Activated naive CD4-positive, alpha-beta T cell treated with Interleukin-2 at 50 U/mL for 16 hours (primary cell): ENCODE measurements around the gene BGLAP.
A peak's percentile ranks its signal among the peaks of the same experiment; 100 is the strongest.

ENCODE experiments used
- DNase-seq: peaks from one replicate; pipeline ENCODE4 v3.0.0-alpha.2; 2020

The BGLAP gene

DNA sequence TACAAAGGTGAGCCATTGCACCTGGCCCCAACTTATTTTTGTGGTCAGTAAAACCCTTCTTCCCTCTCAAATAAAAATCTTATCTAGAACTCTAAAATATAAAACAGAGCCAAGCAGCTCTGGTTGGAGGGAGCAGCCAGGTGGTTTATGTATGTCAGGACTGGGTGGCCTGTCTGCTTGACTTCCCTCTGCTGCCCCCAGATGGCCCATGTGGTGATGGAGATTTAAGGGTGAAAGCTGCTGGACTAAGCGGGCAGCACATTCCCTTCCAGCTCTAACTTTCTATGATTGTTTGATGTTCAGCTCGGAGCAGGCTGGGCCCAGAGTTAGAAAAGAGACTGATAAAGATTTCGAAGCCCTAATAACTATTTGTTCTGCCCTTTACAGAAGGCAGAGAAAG lies 17.8 kb downstream of the BGLAP start:
- no peak for DNase-seq

DNA sequence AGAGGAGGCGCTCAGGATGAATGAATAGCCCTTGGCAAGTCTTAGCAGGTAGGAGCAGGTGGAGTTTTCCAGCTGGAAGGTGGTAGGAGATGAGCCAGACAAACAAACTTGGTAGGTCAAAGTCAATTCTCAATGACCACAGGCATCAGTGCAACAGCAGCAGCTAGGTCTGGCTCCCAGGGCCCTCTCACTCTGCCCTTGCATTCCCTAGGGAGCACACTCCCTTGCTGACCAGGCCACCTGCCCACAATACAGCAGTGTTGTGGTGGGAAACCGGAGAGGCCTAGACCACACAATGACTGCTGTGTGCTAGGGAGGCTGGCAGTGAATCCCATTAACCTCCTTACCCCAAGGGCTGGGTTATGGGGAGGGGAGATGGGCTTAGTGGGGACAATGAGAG lies 18.9 kb downstream of the BGLAP start:
- no peak for DNase-seq

DNA sequence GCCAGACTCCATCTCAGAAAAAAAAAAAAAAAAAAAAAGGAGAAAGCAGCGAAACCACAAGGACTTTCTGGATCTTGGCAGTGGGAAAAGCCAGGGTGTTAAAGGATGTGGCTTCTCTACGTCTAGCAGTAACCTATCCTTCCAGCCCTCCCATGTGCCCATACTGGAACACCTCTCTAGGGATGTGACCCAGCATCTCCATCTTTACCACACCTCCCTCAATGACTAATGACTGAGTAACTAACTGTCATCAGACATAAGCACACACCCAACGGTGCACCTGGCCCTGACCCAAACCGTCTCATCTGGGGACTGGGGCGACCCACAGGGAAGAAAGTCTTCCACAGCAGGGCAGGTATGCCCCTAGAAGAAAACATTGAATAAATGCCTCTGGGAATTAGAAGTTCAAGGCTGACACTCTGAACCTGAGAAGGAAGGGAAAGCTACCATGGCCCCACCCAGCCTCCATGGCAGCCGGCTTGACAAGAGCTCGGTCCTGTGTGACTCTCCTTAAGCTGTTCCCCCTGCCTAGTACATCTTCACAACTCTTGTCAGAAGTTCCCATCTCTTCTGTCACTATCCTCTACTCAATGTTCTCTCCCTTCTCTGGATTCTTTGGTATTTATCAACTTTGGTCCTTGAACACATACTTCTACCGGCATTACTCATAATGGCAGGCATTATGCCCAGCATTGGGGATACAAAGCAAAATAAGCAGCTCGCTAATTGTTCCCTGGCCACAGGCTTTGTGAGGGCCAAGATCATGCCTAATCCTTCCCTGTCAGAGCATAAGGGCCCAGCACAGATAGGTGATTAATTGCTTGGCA lies 20.7 kb downstream of the BGLAP start:
- no peak for DNase-seq

DNA sequence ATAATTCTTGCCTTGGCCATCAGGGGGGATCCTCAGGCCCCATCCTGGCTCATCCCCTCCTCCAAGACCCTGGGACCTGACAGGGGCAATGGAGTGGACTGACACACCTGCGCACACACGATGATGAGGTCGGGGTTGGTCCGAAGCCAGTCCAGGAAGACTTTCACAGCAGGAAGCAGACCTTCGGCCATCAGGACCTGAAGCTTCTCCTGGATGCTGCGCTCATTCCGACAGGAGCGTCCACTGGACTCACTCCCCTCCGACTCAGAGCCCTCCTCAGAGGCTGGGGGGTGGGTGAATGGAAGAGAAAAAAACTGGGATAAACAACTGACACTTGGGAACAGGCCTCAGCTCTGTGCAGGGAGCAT lies 21.3 kb downstream of the BGLAP start:
- DNase-seq = no peak

DNA sequence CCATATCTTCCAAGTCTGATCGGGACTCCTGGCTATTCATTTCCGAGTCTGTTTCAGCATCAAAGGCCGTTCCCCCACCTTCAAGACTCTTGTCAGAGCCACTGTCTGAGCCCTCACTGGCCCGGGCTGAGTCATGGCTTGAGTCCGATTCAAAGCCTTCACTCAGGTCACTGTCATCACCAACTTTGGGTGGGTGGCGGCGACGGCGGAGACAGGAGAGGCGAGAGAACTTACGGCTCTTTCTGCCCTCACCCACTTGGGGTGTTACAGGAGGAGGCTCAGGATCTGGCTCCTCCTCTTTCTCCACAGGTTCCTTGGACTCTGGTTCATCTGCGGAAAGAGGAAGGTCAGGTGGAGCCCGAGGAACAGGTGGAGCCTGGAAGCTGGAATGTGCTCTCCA lies 24.1 kb downstream of the BGLAP start:
- no peak for DNase-seq

DNA sequence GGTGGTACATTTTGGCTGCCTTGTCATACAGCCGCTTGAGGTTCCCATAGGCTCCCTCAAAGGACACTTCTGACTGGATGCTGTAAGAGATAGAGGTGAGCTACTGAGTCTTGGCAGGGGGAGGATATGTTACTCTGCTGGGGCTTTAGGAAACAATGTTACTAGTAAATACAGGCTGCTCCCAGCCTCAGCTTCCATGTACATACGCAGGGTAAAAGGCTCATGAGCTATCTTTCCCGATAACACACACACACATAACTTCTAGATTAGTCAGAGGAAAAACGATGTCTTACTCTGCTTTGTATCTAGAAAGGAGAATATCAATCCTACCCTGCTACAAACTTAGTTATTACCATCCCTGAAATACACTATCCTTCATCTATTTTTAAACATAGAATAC lies 26.4 kb downstream of the BGLAP start:
- no peak for DNase-seq

DNA sequence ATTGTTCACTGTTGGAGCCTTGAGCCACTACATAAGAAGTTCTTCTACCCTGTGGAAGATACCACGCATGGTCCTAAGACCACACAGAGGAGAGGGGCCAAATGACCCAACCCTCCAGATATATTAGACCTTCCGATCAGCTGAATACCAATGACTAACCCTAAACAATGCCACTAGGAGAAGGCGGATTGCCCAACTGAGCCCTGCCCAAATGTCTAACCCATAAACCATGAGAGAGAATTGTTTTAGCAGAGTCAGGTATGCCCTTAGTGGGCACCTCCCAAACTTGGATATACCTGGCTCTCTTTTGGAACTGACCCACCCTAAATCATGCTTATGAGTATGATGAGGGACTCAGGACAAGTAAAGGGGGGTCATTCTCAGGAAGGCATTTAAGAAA lies 28.3 kb downstream of the BGLAP start:
- DNase-seq = no peak

DNA sequence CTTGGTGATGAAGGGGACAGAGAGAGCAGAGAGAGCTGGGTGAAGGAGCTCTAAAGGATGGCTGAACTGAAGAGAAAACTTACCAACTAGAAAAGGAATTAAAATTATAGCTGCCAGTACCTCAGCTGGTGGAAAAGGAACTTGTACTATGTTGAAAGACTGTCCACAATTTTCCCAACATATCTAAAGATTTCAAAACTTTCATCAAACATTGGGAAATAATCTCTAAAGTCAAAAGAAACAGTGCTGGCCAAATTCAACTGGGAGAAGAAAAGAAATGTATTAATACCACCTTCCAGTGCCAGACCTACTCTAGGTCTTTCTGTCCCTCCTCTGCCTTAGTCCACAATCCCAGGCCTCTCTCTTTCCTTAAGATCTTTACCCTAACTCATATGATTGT lies 34.5 kb downstream of the BGLAP start:
- no peak for DNase-seq

DNA sequence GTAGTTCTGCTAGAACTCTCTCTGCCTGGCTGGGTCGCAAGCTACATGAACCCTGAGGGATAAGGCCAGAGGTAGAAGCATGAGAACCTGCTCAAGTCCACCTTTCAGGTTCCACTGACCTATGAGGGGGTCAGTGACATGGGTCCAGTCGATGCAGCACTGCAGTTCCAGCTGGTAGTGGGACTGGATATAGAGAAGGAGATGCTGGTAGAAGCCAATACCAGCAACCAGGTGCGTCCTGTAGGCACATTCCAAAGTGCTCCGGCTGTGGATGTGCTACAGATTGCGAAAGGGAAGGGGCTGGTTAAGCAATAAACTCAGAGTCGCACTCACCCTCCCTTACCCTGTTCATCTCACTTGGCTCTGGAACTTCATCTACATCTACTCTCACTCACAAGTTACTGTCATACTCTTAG lies 35.0 kb downstream of the BGLAP start:
- no peak for DNase-seq

DNA sequence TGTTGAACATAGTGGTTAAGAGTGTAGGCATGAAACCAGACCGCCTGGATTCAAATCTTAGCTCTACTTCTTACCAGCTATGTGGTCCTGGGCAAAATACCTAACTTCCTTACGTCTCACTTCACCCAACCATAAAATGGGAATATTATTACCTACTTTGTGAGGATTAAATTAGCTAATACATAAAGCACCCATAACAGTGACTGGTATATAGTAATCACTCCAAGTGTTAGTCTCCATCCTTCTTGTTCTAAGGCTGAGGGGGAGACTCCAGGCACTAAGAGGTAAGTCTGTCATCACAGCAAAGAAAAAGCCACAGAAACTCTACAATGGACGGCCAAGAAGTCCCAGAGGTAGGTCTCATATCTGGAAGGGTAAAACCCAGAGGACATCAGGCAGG lies 37.9 kb downstream of the BGLAP start:
- no peak for DNase-seq

DNA sequence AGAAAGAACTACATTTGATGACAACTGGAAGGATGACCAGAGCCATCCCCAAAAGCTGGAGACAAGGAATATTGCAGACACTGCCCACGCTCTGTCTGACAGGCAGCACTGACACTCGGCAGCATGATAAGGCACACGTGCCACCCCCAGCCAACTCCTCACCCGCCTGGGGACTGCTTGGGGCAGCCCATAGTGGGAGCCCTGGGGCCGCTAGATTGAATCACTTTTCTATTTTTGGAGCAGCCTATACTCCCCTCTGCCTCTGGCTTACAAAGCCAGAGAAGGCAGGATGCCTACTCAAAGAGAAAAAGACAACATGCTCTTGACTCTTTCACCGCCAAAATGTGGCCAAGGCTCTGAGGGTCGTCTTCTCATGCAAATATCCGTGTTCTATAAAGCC lies 39.3 kb downstream of the BGLAP start:
- peak; percentile 59 for DNase-seq

DNA sequence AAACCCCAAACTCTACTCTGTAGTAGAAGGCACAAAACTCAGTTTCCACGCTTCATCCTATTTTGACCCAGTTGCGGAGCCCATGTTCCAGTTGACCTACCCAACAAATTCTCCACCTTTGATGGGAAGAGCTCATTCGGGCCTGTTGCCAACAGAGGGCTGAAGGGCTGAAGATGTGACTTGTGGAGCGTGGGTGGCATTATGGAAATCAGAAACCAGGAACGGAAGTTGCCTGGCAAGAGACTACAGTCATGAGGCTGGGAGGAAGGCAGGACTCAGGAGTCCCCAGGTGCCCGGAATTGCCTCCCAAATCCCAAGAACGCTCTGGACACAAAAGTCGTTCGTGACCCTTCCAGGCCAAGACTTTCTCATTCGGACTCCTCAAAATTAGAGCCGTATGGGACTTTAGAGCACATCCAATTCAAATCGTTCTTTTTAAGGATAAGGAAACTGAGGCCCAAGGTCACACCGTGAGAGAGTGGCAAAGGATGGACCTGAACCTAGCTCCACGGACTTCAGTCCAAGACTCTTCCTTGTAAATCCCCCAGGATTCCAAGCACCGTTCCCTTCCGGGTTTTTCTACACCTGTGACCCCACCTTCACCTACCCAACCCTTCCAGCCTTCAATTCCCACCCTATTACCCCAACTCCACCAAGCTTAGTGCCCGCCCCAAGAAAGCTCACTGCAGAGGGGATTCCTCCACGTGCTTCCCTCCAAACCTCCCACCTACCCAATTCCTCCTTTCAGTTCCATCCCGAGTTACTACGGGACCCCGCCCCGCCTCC lies 39.9 kb downstream of the BGLAP start:
- DNase-seq = no peak

DNA sequence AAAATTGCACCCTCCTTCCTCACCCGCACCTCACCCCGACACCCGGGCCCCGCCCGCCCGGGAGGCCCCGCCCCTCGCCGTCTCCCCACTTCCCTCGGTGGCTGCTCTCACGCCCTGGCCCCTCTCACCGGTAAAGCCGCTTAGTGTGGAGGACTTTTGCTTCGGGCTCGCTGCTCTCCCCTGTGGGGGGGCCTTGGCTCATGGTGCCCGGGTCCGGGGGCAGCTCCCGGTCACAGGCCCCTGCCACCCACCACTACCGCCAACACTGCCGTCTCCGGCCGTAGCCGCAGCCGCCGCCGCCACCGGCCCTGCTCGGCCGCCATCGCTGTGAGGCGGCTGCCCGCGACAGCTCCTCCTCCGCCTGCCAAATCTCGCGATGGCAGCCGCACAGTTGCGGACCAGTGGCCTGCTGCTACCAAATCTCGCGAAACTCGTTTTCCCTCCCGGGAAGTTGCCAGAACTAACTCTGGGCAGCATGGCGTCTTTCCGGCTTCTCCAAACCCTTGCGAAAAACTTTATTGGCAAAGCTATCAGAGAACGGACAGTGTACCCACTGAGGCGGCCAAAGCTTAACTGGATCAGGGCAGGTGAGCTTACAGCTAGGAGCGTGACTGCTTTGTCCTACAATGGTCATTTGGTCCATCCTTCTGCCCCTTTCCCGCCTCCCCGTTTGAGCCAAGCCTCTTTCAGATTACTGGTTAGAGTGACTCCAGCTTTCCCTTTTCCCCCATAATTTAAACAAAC lies 40.7 kb downstream of the BGLAP start, which contains the start of gene SMG5:
TSS of gene SMG5 (minus strand) at position 347 of the 744 bp plus-strand sequence. CDS start at position 202, 145 bp downstream.
- DNase-seq = peak; percentile 95

DNA sequence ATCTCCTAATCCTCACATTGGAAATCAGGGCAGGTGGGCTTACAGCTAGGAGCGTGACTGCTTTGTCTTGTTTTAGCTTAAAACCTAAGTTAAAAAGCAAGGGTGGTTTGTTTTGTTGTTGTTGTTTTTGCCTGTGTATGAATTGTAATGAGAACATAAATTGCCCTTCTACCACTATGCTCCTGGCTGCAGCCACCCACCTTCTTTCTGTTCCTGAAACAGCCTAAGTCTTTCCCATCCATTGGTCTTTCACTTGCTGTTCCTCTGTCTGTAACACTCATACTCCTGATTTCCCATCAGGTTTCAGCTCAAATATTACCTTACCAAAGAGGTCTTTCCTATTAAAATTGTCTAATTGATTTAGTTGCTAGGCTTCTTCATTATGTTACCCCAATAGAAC lies 41.5 kb downstream of the BGLAP start:
- DNase-seq = no peak

DNA sequence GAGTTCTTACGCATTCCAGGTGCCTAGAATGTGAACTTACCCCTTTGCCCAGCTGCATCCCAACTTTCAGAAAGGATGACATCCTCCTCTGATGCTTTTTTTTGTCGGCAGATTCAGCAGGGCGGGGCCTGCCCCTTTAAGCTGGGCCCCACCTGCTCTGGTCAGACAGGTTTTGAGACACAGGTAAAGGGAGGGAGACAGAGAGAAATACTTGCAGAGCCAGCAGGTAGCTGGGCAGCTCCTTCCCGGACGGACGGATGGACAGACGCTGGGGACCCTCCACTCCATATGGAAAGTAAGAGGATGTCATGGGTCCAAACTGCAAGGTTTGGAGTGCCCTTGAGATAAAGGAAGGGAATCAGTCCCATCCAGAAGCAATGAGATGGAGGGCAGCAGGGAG lies 42.1 kb downstream of the BGLAP start, which contains the start of gene TMEM79:
TSS of gene TMEM79 (plus strand) at position 214 of the 400 bp plus-strand sequence. CDS start 902 bp downstream, outside the sequence.
- DNase-seq = no peak

DNA sequence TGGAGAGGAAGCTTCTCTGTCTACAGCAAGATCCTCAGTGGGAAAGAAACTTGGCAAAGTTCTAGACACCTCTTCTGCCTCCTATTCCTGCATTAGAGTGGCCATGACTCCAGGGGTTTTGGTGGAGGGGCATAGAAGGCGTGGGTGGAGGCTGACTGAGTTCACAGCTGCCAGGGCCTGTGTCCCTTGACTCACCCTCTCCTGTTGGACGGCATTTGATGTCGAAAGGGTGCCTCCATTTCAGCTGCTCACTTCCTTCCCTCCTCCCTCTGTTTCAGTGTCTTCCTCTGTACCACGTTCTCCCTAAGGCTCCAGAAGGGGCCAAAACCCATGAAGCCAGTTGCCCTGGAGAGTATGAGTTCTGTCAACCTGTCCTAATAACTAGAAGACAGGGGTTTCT lies 42.8 kb downstream of the BGLAP start:
- DNase-seq = no peak

DNA sequence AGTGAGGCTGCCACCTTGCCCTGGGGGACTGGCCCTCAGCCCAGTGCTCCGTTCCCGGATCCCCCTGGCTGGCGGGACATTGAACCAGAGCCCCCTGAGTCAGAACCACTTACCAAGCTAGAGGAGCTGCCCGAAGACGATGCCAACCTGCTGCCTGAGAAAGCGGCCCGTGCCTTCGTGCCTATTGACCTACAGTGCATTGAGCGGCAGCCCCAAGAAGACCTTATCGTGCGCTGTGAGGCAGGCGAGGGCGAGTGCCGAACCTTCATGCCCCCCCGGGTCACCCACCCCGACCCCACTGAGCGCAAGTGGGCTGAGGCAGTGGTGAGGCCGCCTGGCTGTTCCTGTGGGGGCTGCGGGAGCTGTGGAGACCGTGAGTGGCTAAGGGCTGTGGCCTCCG lies 43.5 kb downstream of the BGLAP start:
- DNase-seq = no peak

DNA sequence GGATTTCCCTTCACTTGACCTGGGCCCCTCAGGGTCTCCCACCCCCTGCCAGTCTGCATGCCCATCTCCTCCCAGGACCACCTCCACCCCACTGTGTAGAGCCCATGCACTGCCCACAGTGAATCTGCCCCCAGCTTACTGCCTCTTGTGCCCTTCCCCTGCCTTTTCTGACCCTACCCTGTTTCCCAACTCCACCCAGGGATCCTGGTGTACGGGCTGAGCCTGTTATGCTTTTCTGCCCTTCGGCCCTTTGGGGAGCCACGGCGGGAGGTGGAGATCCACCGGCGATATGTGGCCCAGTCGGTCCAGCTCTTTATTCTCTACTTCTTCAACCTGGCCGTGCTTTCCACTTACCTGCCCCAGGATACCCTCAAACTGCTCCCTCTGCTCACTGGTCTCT lies 44.1 kb downstream of the BGLAP start:
- no peak for DNase-seq

DNA sequence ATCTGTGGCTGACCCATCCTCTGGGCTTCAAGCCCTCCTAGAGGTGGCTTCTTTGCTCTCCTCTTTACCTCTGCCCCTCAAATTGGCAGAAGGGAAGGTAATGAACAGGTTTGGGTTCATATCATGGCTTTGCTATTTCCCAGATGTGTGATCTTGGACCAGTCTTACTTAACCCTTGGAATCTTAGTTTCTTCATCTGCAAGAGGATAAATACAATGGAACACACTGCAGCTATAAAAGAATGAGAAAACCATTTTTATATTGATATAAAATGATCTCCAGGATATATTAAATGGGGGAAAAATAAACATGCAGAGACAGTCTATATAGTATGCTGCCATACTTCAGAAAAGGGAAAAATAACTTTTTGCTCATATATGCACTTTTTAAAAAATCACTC lies 47.9 kb downstream of the BGLAP start:
- no peak for DNase-seq

DNA sequence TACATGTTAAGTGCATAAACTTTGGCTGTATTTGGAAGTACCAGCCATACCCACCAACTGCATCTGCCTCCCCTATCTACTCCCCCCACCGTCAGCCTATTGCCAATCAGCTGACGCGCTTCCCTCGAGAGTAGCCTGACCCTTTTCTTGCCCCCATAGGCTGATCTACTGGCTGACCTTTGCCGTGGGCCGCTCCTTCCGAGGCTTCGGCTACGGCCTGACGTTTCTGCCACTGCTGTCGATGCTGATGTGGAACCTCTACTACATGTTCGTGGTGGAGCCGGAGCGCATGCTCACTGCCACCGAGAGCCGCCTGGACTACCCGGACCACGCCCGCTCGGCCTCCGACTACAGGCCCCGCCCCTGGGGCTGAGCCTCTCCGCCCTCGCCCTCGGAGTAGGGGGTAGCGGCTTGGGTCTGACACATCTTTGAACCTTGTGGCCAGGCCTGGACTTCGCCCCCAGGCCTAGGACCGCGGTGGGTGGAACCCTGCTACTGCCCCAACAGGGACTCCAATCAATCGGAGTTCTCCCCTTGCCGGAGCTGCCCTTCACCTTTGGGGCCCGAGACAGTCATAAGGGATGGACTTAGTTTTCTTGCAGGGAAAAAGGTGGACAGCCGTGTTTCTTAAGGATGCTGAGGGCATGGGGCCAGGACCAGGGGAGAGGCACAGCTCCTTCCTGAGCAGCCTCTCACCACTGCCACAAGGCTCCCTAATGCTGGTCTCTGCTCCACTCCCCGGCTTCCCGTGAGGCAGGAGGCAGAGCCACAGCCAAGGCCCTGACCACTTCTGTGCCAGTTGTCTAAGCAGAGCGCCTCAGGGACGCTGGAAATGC lies 49.5 kb downstream of the BGLAP start:
- no peak for DNase-seq
